ENCODE results near the gene EID2B. TPM values are rescaled to one million over a fixed set of nuclear protein-coding genes. Genes with fewer than 3 reads are reported as not detected.

The EID2B gene
- polyA plus RNA-seq, 3 donors = 1.2 to 2.6 (median 2.4) TPM

GRCh38 chr19:39506598-39506943, 26.1 kb downstream of the EID2B start:
- Histone ChIP-seq H3K79me2 (ENCODE audit: insufficient read depth, low read length) (no peaks in the 10 kb centered on the region), H3K4me1 (ENCODE audit: control insufficient read depth in 1 of 2, insufficient read depth in 2 of 2, low read length in 2 of 2) (peaks cover 7 to 15% of the 10 kb centered on the region in 2 donors), H3K27ac (ENCODE audit: low read depth in 1 of 2, low read length in 2 of 2) (no peak overlapping the region), H3K9ac (ENCODE audit: insufficient read depth, low read length, poor library complexity, severe bottlenecking) (no peak overlapping the region), H3K36me3 (replicated peaks in 1 of 2; ENCODE audit: control insufficient read depth in 1 of 2, insufficient read depth in 2 of 2, low read length in 2 of 2) (no peaks in the 10 kb centered on the region), H4K20me1 (ENCODE audit: insufficient read depth, low read length) (no peaks in the 10 kb centered on the region), H3K27me3 (ENCODE audit: control insufficient read depth in 2 of 2, insufficient read depth in 2 of 2, low read length in 2 of 2) (peaks cover 17 to 56% of the 10 kb centered on the region in 2 donors), H3K9me3 (replicated peaks in 1 of 2; ENCODE audit: control insufficient read depth in 1 of 2, insufficient read depth in 1 of 2, low read length in 2 of 2) (no peaks in the 10 kb centered on the region), H3K4me2 (replicated peaks; ENCODE audit: extremely low read depth, low read length, poor library complexity, severe bottlenecking) (peak overlapping the region; percentile 41), H2AFZ (ENCODE audit: insufficient read depth, low read depth, low read length, poor library complexity, severe bottlenecking) (peak overlapping the region; percentile 61), H3K4me3 (replicated peaks in 1 of 3; ENCODE audit: low read depth in 2 of 3, low read length in 3 of 3) (peak overlapping the region in 1 of 3 experiments; percentile 59)
- Mint-ChIP-seq H3K27me3 (ENCODE audit: low read depth in 3 of 3) (peaks cover 45 to 80% (median 62%) of the 10 kb centered on the region in 3 donors), H3K27ac (no peak overlapping the region), H3K4me3 (peak overlapping the region in 1 of 2 donors; percentile 66), H3K4me1 (peaks cover 11% of the 10 kb centered on the region), H3K9me3 (peaks cover 0 to 21% (median 14%) of the 10 kb centered on the region in 7 donors), H3K36me3 (peaks cover 0 to 5% of the 10 kb centered on the region in 2 donors)
- WGBS (ENCODE audit: insufficient coverage) = 64% methylated on average over 7 of the region's 7 CpGs
- TF ChIP-seq CTCF (IDR thresholded peaks at IDR 0.05) = no peak
- DNase-seq = no peak
- intact Hi-C loops (cut with micrococcal nuclease) = no loop called here

GRCh38 chr19:39502640-39503417, 29.8 kb downstream of the EID2B start:
- peaks cover 36 to 78% of the 10 kb centered on the region in 2 donors for H3K27me3 ChIP-seq (ENCODE audit: control insufficient read depth in 2 of 2, insufficient read depth in 2 of 2, low read length in 2 of 2)

More at GRCh38 chr19:39502640-39503417, 29.8 kb downstream of the EID2B start:
- Mint-ChIP-seq H3K9me3 (peaks cover 0 to 25% (median 14%) of the 10 kb centered on the region in 7 donors), H3K36me3 (peaks cover 0 to 16% of the 10 kb centered on the region in 2 donors), H3K4me3 (peak overlapping the region in 1 of 2 donors; percentile 52), H3K27me3 (ENCODE audit: low read depth in 3 of 3) (peaks cover 69 to 89% (median 77%) of the 10 kb centered on the region in 3 donors), H3K4me1 (peaks cover 19% of the 10 kb centered on the region), H3K27ac (no peak overlapping the region)
- Histone ChIP-seq H4K20me1 (ENCODE audit: insufficient read depth, low read length) (no peaks in the 10 kb centered on the region), H3K79me2 (ENCODE audit: insufficient read depth, low read length) (no peaks in the 10 kb centered on the region), H3K4me2 (replicated peaks; ENCODE audit: extremely low read depth, low read length, poor library complexity, severe bottlenecking) (peak overlapping the region; percentile 26), H3K4me1 (ENCODE audit: control insufficient read depth in 1 of 2, insufficient read depth in 2 of 2, low read length in 2 of 2) (peaks cover 10 to 15% of the 10 kb centered on the region in 2 donors), H3K27ac (ENCODE audit: low read depth in 1 of 2, low read length in 2 of 2) (no peak overlapping the region), H3K36me3 (replicated peaks in 1 of 2; ENCODE audit: control insufficient read depth in 1 of 2, insufficient read depth in 2 of 2, low read length in 2 of 2) (no peaks in the 10 kb centered on the region), H3K9me3 (replicated peaks in 1 of 2; ENCODE audit: control insufficient read depth in 1 of 2, insufficient read depth in 1 of 2, low read length in 2 of 2) (peaks cover 0 to 5% of the 10 kb centered on the region in 2 donors), H3K4me3 (replicated peaks in 1 of 3; ENCODE audit: low read depth in 2 of 3, low read length in 3 of 3) (no peak overlapping the region), H3K9ac (ENCODE audit: insufficient read depth, low read length, poor library complexity, severe bottlenecking) (no peak overlapping the region), H2AFZ (ENCODE audit: insufficient read depth, low read depth, low read length, poor library complexity, severe bottlenecking) (peak overlapping the region; percentile 67)
- intact Hi-C loops (cut with micrococcal nuclease) = loop anchor here in 1 of 2 donors (2.0 kb wide), 1 partner anchor 58 kb away; the partner anchor contains the start of gene SUPT5H
- DNase-seq = peak; percentile 68 to 81 (median 77)
- peak; percentile 95 for TF ChIP-seq CTCF (IDR thresholded peaks at IDR 0.05)
- 15% methylated on average over 69 of the region's 69 CpGs for WGBS (ENCODE audit: insufficient coverage)

Measured in CD14-positive monocyte (primary cell).